GM12872 (cell line): ENCODE data around the gene ARL13A.

Experiments used
- CTCF ChIP-seq: IDR thresholded peaks from 3 replicates; pipeline ENCODE4 v1.5.1; 2011; ENCODE audit warnings: low read depth, mild to moderate bottlenecking, low read length, moderate library complexity; ENCODE audit not compliant: insufficient read depth

Gene ARL13A

GRCh38 chrX:100939333-100939732 is 30.2 kb upstream of the ARL13A start:
- TF ChIP-seq CTCF: no peak

GRCh38 chrX:100944601-100945000 is 24.9 kb upstream of the ARL13A start:
- no peak for TF ChIP-seq CTCF

- no peak for TF ChIP-seq CTCF
Measured at GRCh38 chrX:100946299-100946927, 23.1 kb upstream of the ARL13A start.

GRCh38 chrX:100948557-100948956 is 21.0 kb upstream of the ARL13A start:
- TF ChIP-seq CTCF: no peak

- no peak for TF ChIP-seq CTCF
Measured at GRCh38 chrX:100962811-100963210, 6.7 kb upstream of the ARL13A start.

GRCh38 chrX:100964362-100964761 is 5.1 kb upstream of the ARL13A start:
- no peak for TF ChIP-seq CTCF

- no peak for TF ChIP-seq CTCF
Measured at GRCh38 chrX:100969936-100970335, 428 bp downstream of the ARL13A start.
